AG10803 (cell line): Measurements from ENCODE around the gene ADCY1.

Source experiments
- DNase-seq: peaks from one replicate; pipeline ENCODE4 v3.0.0; 2010; ENCODE audit warnings: low read depth
- H3K4me3 ChIP-seq: 2 replicates; pipeline ENCODE4 v1.5.1; 2011; ENCODE audit warnings: mild to moderate bottlenecking, low read length, control low read depth
- CTCF ChIP-seq: conservative IDR thresholded peaks from 2 replicates; pipeline ENCODE4 v1.5.1; 2011; ENCODE audit warnings: mild to moderate bottlenecking, low read length, control low read depth, inconsistent platforms

Gene ADCY1

GRCh38 chr7:45563941-45564461, 10.2 kb upstream of the ADCY1 start:
- H3K4me3 ChIP-seq, result no peak overlapping the region
- TF ChIP-seq CTCF, result no peak
- no peak for DNase-seq

GRCh38 chr7:45564485-45564884, 9.7 kb upstream of the ADCY1 start:
- TF ChIP-seq CTCF, result no peak
- H3K4me3 ChIP-seq, result no peak overlapping the region
- DNase-seq, result no peak

DNA sequence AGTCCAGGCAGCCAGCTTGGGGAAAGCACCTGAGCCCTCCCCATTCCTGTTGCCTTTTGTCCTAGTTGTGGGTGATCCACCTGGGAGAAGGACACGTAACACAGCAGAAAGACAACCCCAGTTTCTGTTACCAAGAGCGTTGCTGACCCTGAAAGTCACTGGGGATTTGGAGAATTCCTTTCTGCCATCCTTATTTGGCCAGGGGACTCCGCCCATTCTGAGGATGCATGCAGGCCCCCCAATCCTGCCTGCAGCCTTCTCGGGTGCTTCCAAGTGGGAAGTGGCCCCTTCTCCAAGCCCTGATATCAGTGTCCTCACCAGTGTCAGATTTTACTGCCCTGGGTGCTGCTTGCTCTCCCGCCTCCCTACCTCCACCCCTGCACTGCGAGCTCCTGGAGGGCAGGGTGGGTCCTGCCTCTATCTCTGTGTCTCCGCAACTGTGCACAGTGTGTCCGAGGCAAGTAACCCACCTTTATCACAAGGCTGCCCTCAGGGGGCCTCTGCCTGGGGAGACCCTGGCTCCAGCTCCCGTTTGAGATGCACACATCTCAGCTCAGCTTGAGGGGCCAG, 9.2 kb upstream of the ADCY1 start:
- no peak for DNase-seq
- no peak for TF ChIP-seq CTCF
- no peak overlapping the region for H3K4me3 ChIP-seq

DNA sequence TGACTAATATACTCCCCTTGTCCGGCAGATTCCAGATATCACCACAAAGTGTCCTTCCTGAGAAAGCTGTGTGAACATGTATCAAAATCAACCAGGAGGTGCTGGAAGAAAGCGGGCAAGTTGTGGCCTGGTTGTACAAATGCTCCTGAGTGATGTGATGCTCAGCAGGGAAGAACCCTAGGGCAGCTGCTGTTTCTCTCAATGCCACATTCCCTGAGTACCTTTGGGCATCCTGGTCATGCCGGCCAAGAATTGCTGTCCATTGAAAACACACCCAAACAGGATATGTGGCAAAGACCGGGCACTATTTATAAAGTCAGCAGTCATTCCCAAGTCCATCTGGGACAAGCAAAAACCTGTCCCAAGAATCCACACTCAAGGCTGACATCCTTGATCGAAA, 7.8 kb upstream of the ADCY1 start:
- no peak overlapping the region for H3K4me3 ChIP-seq
- DNase-seq, result no peak
- no peak for TF ChIP-seq CTCF

DNA sequence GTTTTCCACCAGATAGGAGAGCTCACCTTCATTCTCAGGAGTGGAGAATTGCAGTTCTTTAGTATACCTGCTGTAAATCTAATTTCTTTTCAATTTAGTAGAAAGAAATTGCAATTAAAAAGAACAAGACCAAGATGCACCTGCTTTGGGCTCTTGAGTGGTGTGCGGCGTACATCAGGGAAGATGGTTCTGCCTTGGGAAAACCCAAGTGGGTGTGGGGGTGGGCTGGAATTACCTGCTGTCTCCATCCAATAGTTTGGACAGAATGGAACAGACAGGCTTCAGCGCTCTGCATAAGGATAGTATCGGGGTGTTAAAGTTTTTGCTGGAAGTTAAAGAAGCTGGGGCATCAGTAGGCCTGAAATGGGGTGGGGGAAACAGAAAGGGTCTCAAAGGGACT, 7.2 kb upstream of the ADCY1 start:
- TF ChIP-seq CTCF, result no peak
- no peak overlapping the region for H3K4me3 ChIP-seq
- DNase-seq, result no peak

DNA sequence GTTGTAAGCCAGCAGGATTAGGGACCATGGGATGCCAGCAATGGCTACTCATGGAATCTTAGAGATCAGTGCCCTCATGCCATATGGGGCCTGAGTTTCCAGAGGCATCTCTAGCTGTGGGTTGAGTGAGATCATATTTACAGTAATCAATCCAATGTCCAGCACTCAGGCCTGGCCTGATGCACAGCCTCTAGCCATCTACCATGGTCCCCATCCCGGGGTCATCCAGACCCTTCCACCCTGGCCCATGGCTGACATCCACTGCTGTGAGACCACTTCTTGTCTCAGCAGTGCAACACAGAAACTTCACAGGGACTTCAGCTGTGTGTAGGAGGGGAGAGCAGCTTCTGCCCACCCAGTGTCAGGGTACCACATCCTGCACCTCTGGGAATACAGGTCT, 6.5 kb upstream of the ADCY1 start:
- TF ChIP-seq CTCF, result no peak
- DNase-seq, result no peak
- H3K4me3 ChIP-seq, result no peak overlapping the region

DNA sequence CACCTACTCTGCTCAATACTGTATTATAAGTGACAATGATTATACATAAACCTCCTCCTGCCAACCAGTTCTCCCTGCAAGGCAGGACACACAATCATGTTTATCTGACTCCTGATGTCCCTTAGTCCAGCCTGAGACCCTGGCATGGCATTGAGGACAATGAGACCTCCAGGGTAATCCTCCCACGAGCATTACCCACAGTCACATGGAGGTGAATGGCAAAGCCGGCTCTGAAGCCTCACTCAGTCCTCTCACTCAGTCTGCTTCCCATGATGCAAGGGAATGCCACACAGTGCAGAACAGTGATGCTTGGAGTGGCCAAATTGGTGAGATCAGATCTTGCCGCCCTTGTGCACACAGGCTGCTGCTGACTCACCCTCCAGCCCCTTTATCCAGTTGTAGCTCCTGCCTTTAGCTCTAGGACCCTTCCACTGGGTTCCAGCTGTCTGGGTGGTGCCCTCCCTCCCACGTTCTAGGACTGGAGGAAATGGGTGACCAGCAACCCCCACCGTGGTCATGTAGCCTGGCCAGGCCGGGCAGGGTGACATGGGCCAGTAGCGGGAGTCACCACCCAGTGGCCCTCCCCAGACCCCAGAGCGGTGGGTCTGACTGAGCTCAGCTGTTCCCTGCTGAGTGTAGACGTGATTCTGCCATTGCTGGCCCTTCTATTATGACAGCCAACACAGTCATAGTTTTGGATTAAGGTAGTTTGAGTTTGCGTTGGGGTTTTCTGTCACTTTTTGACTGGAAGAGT, 5.5 kb upstream of the ADCY1 start:
- H3K4me3 ChIP-seq, result no peak overlapping the region
- no peak for DNase-seq
- no peak for TF ChIP-seq CTCF
